ENCODE data around the gene PRDM11. TPM values are rescaled to one million over a fixed set of nuclear protein-coding genes. Genes with fewer than 3 reads are reported as not detected.

The PRDM11 gene
- total RNA-seq, 2 experiments from 2014 or later, result 2.5 to 3.4 TPM

DNA sequence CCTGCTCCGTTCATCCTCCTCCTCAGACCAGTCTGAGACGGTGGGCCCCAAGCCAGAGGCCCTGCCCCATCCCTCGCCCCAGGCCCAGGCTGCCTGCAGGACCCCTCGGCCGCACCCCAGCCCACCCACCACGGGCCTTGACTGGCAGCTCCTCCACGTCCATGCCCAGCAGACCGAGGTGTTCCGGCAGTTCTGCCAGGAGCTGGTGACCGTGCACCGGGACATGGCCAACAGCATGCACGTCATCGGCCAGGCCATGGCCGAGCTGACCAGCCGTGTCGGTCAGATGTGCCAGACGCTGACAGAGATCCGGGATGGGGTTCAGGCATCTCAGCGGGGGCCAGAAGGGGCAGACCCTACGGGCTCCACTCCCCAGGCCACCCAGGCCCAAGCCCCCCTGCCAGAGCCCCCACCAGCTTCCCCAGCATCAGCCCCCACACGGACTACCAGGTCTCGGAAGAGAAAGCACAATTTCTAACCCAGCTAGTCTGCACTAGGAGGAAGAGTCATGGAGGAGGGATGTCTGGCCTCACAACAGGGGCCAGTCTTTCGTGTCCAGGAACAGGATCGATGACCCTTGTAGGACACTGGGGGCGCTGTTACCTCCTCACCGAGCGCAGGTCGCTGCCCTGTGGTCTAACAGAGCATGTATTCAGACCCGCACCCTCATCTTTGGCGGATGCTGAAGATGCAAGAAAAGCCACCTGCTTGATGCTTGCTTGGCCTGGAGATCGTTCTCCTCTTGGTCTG is 66.3 kb downstream of the PRDM11 start:
- Mint-ChIP-seq H3K27me3 (no peaks in the 10 kb centered on the region), H3K4me3 (no peak overlapping the region), H3K9me3 (no peaks in the 10 kb centered on the region), H3K36me3 (ENCODE audit: low read depth) (peaks cover 26% of the 10 kb centered on the region), H3K4me1 (ENCODE audit: low read depth) (no peaks in the 10 kb centered on the region), H3K27ac (no peak overlapping the region)
- ChIA-PET POLR2A (no interaction called here), CTCF (no interaction called here)
- Histone ChIP-seq H3K36me3 (ENCODE audit: insufficient read depth, low read length) (no peaks in the 10 kb centered on the region), H3K27ac (ENCODE audit: low read depth in 1 of 2, low read length in 2 of 2) (no peak overlapping the region), H3K4me1 (ENCODE audit: insufficient read depth, low read length) (no peaks in the 10 kb centered on the region), H3K4me3 (ENCODE audit: low read length) (no peak overlapping the region), H3K9me3 (ENCODE audit: control insufficient read depth in 1 of 2, insufficient read depth in 1 of 2, low read length in 2 of 2) (no peaks in the 10 kb centered on the region), H3K27me3 (ENCODE audit: control insufficient read depth in 1 of 2, insufficient read depth in 2 of 2, low read length in 2 of 2) (no peaks in the 10 kb centered on the region)
- ATAC-seq (ENCODE audit: poor library complexity), result no peak
- TF ChIP-seq, protein P1, sequence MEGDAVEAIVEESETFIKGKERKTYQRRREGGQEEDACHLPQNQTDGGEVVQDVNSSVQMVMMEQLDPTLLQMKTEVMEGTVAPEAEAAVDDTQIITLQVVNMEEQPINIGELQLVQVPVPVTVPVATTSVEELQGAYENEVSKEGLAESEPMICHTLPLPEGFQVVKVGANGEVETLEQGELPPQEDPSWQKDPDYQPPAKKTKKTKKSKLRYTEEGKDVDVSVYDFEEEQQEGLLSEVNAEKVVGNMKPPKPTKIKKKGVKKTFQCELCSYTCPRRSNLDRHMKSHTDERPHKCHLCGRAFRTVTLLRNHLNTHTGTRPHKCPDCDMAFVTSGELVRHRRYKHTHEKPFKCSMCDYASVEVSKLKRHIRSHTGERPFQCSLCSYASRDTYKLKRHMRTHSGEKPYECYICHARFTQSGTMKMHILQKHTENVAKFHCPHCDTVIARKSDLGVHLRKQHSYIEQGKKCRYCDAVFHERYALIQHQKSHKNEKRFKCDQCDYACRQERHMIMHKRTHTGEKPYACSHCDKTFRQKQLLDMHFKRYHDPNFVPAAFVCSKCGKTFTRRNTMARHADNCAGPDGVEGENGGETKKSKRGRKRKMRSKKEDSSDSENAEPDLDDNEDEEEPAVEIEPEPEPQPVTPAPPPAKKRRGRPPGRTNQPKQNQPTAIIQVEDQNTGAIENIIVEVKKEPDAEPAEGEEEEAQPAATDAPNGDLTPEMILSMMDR (IDR thresholded peaks at IDR 0.05), result no peak
- DNase-seq, result no peak
- intact Hi-C loops (cut with DNase I, micrococcal nuclease), result no loop called here

DNA sequence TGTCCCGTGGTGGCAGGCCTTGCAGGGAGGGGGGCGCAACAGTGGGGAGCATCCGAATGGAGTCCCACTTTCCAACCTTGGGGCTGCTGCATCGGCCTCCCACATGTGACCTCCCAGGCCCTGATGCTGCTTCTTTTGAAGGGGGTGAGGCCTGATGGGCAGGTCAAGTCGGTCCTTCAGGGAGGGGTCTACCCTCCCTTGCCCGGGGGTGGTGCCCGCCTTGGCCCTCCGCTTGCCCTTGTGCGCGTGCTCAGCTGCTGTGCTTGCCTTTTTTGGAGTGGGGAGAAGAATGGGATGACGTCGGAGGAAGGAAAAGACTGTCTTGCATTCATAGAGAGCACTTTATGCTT is 66.9 kb downstream of the PRDM11 start:
- DNase-seq (no peak), ATAC-seq (ENCODE audit: poor library complexity) (no peak)
- Mint-ChIP-seq H3K4me3 (no peak overlapping the region), H3K27me3 (no peaks in the 10 kb centered on the region), H3K36me3 (ENCODE audit: low read depth) (peaks cover 26% of the 10 kb centered on the region), H3K27ac (no peak overlapping the region), H3K9me3 (no peaks in the 10 kb centered on the region), H3K4me1 (ENCODE audit: low read depth) (no peaks in the 10 kb centered on the region)
- no peaks in the 10 kb centered on the region for H3K4me1 ChIP-seq (ENCODE audit: insufficient read depth, low read length)
- H3K4me3 ChIP-seq (ENCODE audit: low read length), result no peak overlapping the region
- intact Hi-C loops (cut with DNase I, micrococcal nuclease), result no loop called here
- no peak overlapping the region for H3K27ac ChIP-seq (ENCODE audit: low read depth in 1 of 2, low read length in 2 of 2)
- H3K27me3 ChIP-seq (ENCODE audit: control insufficient read depth in 1 of 2, insufficient read depth in 2 of 2, low read length in 2 of 2), result no peaks in the 10 kb centered on the region
- TF ChIP-seq, protein P1 (IDR thresholded peaks at IDR 0.05), result no peak
- ChIA-PET POLR2A (no interaction called here), CTCF (no interaction called here)
- no peaks in the 10 kb centered on the region for H3K36me3 ChIP-seq (ENCODE audit: insufficient read depth, low read length)
- no peaks in the 10 kb centered on the region for H3K9me3 ChIP-seq (ENCODE audit: control insufficient read depth in 1 of 2, insufficient read depth in 1 of 2, low read length in 2 of 2)

DNA sequence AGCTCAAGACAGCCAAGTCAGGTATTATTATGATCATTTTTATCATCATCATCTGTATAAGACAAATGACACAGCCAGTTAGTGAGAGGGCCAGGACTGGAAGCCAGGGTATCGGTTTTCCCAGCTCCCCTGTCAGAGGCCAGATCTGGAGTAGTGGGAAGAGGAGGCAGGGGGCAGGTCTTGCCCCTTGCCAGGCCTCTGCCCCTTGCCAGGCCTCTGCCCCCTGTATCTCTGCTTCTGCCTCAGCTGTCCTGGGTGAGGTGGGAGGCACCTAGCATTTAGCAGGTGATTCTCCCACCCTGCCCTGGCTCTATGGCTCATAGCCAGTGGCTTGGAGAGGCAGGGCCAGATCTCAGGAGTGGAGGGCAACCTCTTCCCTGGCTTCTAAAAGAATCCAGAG is 67.3 kb downstream of the PRDM11 start:
- DNase-seq, result no peak
- H3K27me3 ChIP-seq (ENCODE audit: control insufficient read depth in 1 of 2, insufficient read depth in 2 of 2, low read length in 2 of 2), result no peaks in the 10 kb centered on the region
- H3K27ac ChIP-seq (ENCODE audit: low read depth in 1 of 2, low read length in 2 of 2), result no peak overlapping the region
- ChIA-PET CTCF (no interaction called here), POLR2A (no interaction called here)
- H3K9me3 Mint-ChIP-seq, result no peaks in the 10 kb centered on the region
- H3K27me3 Mint-ChIP-seq, result no peaks in the 10 kb centered on the region
- H3K27ac Mint-ChIP-seq, result no peak overlapping the region
- intact Hi-C loops (cut with DNase I, micrococcal nuclease), result no loop called here
- H3K36me3 Mint-ChIP-seq (ENCODE audit: low read depth), result peaks cover 26% of the 10 kb centered on the region
- H3K4me3 Mint-ChIP-seq, result no peak overlapping the region
- H3K4me3 ChIP-seq (ENCODE audit: low read length), result no peak overlapping the region
- no peaks in the 10 kb centered on the region for H3K9me3 ChIP-seq (ENCODE audit: control insufficient read depth in 1 of 2, insufficient read depth in 1 of 2, low read length in 2 of 2)
- H3K36me3 ChIP-seq (ENCODE audit: insufficient read depth, low read length), result no peaks in the 10 kb centered on the region
- ATAC-seq (ENCODE audit: poor library complexity), result no peak
- no peaks in the 10 kb centered on the region for H3K4me1 ChIP-seq (ENCODE audit: insufficient read depth, low read length)
- no peaks in the 10 kb centered on the region for H3K4me1 Mint-ChIP-seq (ENCODE audit: low read depth)
- TF ChIP-seq, protein P1 (IDR thresholded peaks at IDR 0.05), result no peak
